ENCODE results near the gene ZPBP.

- TF ChIP-seq CTCF (IDR thresholded peaks at IDR 0.05) (no peak), POLR2A (IDR thresholded peaks at IDR 0.05) (no peak)
Observed at GRCh38 chr7:50141854-50142253, 48.8 kb upstream of the ZPBP start.
